Measurements from ENCODE around the gene CEL. TPM values are rescaled to one million over a fixed set of nuclear protein-coding genes. Genes with fewer than 3 reads are reported as not detected.

Gene CEL
- total RNA-seq, 1 experiment from 2014 or later: 3.1 TPM

DNA sequence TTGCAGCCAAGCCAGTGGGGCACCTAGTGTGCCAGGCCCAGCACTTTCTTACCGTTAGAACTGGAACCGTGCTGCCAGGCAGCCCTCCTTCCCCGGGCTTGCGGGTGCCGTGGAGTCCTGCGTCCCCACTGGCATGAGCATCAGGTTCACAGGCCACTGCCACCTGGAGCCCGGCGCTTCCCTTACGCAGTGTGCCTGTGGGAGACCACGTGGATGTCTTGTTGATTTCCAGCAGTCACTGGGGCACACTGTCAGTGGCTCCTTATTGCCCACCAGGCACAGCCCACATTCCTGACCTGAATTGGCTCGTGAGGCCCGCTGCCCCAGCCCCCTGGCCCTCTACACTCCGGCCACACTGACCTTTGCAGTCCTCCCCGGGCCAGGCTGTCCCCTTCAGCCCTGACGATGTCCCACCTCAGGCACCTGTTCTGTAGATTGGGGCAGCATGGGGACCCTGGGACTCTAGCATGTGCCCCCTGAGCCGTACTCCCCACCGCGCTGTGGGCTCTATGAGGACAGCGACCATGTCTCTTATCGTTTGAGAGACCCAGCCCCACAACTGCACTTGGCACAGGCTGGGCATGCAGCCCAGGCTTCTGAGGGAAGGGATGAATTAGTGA is 10.4 kb upstream of the CEL start:
- Mint-ChIP-seq H3K4me3 (ENCODE audit: low read depth, unreplicated experiment) (no peak overlapping the region), H3K27me3 (ENCODE audit: unreplicated experiment) (no peaks in the 10 kb centered on the region), H3K36me3 (ENCODE audit: insufficient read depth, unreplicated experiment) (peaks cover 17% of the 10 kb centered on the region), H3K4me1 (ENCODE audit: low read depth, unreplicated experiment) (no peaks in the 10 kb centered on the region), H3K9me3 (ENCODE audit: low read depth, unreplicated experiment) (no peaks in the 10 kb centered on the region), H3K27ac (ENCODE audit: unreplicated experiment) (no peak overlapping the region)
- intact Hi-C loops (cut with micrococcal nuclease; ENCODE audit: unreplicated experiment): no loop called here
- no peak for DNase-seq
- CTCF ChIA-PET: no interaction called here
- BruUV-seq (replicated peaks): no TSS peak
- TF ChIP-seq, protein P1, sequence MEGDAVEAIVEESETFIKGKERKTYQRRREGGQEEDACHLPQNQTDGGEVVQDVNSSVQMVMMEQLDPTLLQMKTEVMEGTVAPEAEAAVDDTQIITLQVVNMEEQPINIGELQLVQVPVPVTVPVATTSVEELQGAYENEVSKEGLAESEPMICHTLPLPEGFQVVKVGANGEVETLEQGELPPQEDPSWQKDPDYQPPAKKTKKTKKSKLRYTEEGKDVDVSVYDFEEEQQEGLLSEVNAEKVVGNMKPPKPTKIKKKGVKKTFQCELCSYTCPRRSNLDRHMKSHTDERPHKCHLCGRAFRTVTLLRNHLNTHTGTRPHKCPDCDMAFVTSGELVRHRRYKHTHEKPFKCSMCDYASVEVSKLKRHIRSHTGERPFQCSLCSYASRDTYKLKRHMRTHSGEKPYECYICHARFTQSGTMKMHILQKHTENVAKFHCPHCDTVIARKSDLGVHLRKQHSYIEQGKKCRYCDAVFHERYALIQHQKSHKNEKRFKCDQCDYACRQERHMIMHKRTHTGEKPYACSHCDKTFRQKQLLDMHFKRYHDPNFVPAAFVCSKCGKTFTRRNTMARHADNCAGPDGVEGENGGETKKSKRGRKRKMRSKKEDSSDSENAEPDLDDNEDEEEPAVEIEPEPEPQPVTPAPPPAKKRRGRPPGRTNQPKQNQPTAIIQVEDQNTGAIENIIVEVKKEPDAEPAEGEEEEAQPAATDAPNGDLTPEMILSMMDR (IDR thresholded peaks at IDR 0.05; ENCODE audit: unreplicated experiment): no peak

DNA sequence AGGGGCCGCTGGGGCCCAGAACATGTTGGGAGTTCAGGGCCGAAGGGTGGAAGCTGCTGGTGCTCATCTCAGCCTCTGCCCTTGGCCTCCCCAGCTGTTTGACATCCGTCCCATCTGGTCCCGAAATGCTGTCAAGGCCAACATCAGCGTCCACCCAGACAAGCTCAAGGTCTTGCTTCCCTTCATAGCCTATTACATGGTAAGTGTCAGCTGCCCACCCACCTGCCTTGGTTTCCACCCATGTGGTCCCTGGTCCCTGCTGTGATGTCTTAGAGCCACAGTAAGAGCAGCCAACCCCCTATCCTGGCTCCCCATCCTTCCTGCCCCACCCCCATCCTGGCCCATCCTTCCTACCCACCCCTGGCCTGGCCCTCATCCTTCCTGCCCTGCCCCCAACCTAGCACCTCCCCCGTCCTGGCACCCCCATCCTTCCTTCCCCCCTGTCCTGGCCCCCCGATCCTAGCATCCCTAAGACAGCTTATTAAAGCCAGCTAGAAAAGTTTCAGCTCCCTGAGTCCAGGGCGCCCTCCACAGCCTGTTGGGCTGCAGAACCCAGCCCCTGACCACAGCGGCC is 9.7 kb upstream of the CEL start:
- CTCF ChIA-PET: no interaction called here

DNA sequence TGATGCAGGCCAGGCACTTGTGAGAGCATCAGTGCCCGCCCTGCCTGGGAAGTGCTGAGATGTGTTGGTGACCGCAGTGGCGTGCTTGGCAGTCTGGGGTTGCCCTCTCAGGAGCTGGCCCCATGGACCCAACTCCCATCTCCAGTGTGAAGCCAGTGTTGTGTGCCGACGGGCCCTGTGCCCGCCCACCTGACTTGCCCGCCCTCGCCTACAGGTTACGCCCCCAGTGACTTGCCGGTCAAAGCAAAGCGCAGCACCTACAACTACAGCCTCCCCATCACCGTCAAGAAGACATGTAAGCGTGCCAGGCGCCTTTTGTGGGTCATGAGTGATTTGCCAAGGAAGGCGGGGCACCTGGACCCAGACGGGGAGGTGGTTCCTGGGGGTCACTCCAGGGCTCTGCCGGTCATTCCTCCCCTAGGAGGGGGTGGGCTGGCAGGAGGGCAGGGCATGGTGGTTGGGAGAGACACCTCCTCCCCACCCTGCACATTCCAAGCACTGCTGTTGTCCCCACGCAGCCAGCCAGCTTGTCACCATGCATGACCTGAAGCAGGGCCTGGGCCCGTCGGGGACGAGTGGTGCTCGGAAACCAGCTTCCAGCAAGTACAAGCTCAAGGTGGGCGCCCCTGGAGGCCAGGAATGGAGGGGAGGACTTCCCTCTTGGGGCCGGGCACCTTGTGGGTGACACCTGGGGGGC is 7.4 kb upstream of the CEL start:
- Mint-ChIP-seq H3K4me1 (ENCODE audit: low read depth, unreplicated experiment) (no peaks in the 10 kb centered on the region), H3K27ac (ENCODE audit: unreplicated experiment) (no peak overlapping the region), H3K27me3 (ENCODE audit: unreplicated experiment) (no peaks in the 10 kb centered on the region), H3K9me3 (ENCODE audit: low read depth, unreplicated experiment) (no peaks in the 10 kb centered on the region), H3K36me3 (ENCODE audit: insufficient read depth, unreplicated experiment) (peaks cover 25% of the 10 kb centered on the region), H3K4me3 (ENCODE audit: low read depth, unreplicated experiment) (no peak overlapping the region)
- no peak for DNase-seq
- TF ChIP-seq, protein P1 (IDR thresholded peaks at IDR 0.05; ENCODE audit: unreplicated experiment): no peak
- BruUV-seq (replicated peaks): no TSS peak
- CTCF ChIA-PET: no interaction called here
- intact Hi-C loops (cut with micrococcal nuclease; ENCODE audit: unreplicated experiment): no loop called here

More for the DNA sequence above, 9.7 kb upstream of the CEL start:
- no peaks in the 10 kb centered on the region for H3K27me3 Mint-ChIP-seq (ENCODE audit: unreplicated experiment)
- intact Hi-C loops (cut with micrococcal nuclease; ENCODE audit: unreplicated experiment): no loop called here
- no TSS peak for BruUV-seq (replicated peaks)
- TF ChIP-seq, protein P1 (IDR thresholded peaks at IDR 0.05; ENCODE audit: unreplicated experiment): no peak
- H3K4me1 Mint-ChIP-seq (ENCODE audit: low read depth, unreplicated experiment): no peaks in the 10 kb centered on the region
- no peak overlapping the region for H3K4me3 Mint-ChIP-seq (ENCODE audit: low read depth, unreplicated experiment)
- peaks cover 13% of the 10 kb centered on the region for H3K36me3 Mint-ChIP-seq (ENCODE audit: insufficient read depth, unreplicated experiment)
- no peak for DNase-seq
- no peak overlapping the region for H3K27ac Mint-ChIP-seq (ENCODE audit: unreplicated experiment)
- H3K9me3 Mint-ChIP-seq (ENCODE audit: low read depth, unreplicated experiment): no peaks in the 10 kb centered on the region

DNA sequence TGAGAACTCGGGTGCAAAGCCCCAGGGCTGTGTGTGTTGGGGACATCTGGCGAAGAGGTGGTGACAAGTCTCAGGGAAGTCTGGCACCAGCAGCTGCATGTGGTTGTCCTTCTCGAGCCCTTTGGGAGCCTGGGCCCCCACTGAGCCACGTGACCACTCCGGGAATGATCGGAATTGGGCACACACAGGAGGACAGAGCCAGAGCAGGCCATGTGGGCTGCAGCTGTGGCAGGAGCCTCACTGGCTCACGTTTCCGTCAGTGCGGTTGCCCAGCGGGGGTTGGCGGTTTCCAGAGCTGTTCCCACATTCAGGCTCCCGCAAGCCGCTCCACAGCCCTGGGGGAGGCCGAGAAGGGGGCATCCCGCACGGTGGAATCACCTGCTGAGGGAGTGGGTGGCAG is 6.8 kb upstream of the CEL start:
- Mint-ChIP-seq H3K4me3 (ENCODE audit: low read depth, unreplicated experiment) (no peak overlapping the region), H3K4me1 (ENCODE audit: low read depth, unreplicated experiment) (no peaks in the 10 kb centered on the region), H3K36me3 (ENCODE audit: insufficient read depth, unreplicated experiment) (peaks cover 25% of the 10 kb centered on the region), H3K27me3 (ENCODE audit: unreplicated experiment) (no peaks in the 10 kb centered on the region), H3K27ac (ENCODE audit: unreplicated experiment) (no peak overlapping the region), H3K9me3 (ENCODE audit: low read depth, unreplicated experiment) (no peaks in the 10 kb centered on the region)
- TF ChIP-seq, protein P1 (IDR thresholded peaks at IDR 0.05; ENCODE audit: unreplicated experiment): no peak
- intact Hi-C loops (cut with micrococcal nuclease; ENCODE audit: unreplicated experiment): no loop called here
- no peak for DNase-seq
- BruUV-seq (replicated peaks): no TSS peak
- CTCF ChIA-PET: no interaction called here
